NCI-H1417 (cell line): ENCODE measurements around the gene RNASE9.
"Not testable (repeated sequence)": the region's sequence is repeated elsewhere in the genome, so short reads cannot be mapped to it uniquely, and the experiment has no call there.

ENCODE experiments used
- DNase-seq, 3 experiments: peaks; one replicate each; lab custom pipeline; 2025; lab: John Stamatoyannopoulos, UW

The RNASE9 gene

GRCh38 chr14:20572382-20572990, 11.6 kb upstream of the RNASE9 start:
- not testable (repeated sequence) for DNase-seq

GRCh38 chr14:20570720-20571119, 9.9 kb upstream of the RNASE9 start:
- not testable (repeated sequence) for DNase-seq

- not testable (repeated sequence) for DNase-seq
These were observed 9.0 kb upstream of the RNASE9 start for GRCh38 chr14:20569865-20570264.

- no peak for DNase-seq
These were observed 8.2 kb upstream of the RNASE9 start for GRCh38 chr14:20569066-20569465.

GRCh38 chr14:20568393-20568792, 7.5 kb upstream of the RNASE9 start:
- DNase-seq = no peak

GRCh38 chr14:20567199-20567598, 6.4 kb upstream of the RNASE9 start:
- DNase-seq = not testable (repeated sequence)

GRCh38 chr14:20564501-20564997, 3.7 kb upstream of the RNASE9 start:
- DNase-seq = no peak

GRCh38 chr14:20563971-20564370, 3.1 kb upstream of the RNASE9 start:
- DNase-seq = no peak

GRCh38 chr14:20559461-20559904, 1.4 kb downstream of the RNASE9 start:
- no peak for DNase-seq

- DNase-seq = no peak
These were observed 3.7 kb downstream of the RNASE9 start for GRCh38 chr14:20557212-20557542.

- no peak for DNase-seq
These were observed 4.2 kb downstream of the RNASE9 start for GRCh38 chr14:20556500-20557211.

- no peak for DNase-seq
These were observed 5.0 kb downstream of the RNASE9 start for GRCh38 chr14:20555845-20556244.

GRCh38 chr14:20553024-20553423, 7.8 kb downstream of the RNASE9 start:
- DNase-seq = no peak

- no peak for DNase-seq
These were observed 9.2 kb downstream of the RNASE9 start for GRCh38 chr14:20551606-20552005.

GRCh38 chr14:20550926-20551325, 9.9 kb downstream of the RNASE9 start:
- DNase-seq = no peak

- DNase-seq = no peak
These were observed 12.3 kb downstream of the RNASE9 start for GRCh38 chr14:20548414-20549158.

GRCh38 chr14:20546877-20547276, 14.0 kb downstream of the RNASE9 start:
- no peak for DNase-seq

GRCh38 chr14:20539906-20540305, 20.9 kb downstream of the RNASE9 start:
- DNase-seq = no peak

- DNase-seq = peak; percentile 43 to 82 (median 64)
These were observed 29.9 kb downstream of the RNASE9 start for GRCh38 chr14:20530771-20531571.

GRCh38 chr14:20529806-20530205, 31.0 kb downstream of the RNASE9 start:
- DNase-seq = no peak

GRCh38 chr14:20524027-20524426, 36.8 kb downstream of the RNASE9 start:
- no peak for DNase-seq

- DNase-seq = no peak
These were observed 38.5 kb downstream of the RNASE9 start for GRCh38 chr14:20522332-20522731.
